Mammary epithelial cell (primary cell): ENCODE results near the gene TOMM6.

ENCODE experiments used
- CTCF ChIP-seq, 2 donors: IDR thresholded peaks in 1 of 2; conservative IDR thresholded peaks in 1 of 2; 2 replicates each; pipeline ENCODE4 v1.5.1; 2011 to 2012; ENCODE audit warnings: inconsistent platforms in 2 of 2, low read length in 2 of 2, mild to moderate bottlenecking in 2 of 2, control low read depth in 1 of 2, low read depth in 1 of 2; ENCODE audit not compliant: insufficient read depth in 1 of 2; ENCODE audit errors: extremely low read depth in 1 of 2
- EZH2 ChIP-seq: IDR thresholded peaks from 2 replicates; pipeline ENCODE4 v1.6.1; 2012; ENCODE audit warnings: low read length, inconsistent platforms, borderline replicate concordance

- TF ChIP-seq CTCF (conservative IDR thresholded peaks at IDR 0.05 in 1 of 2, IDR thresholded peaks at IDR 0.05 in 1 of 2; ENCODE audit: extremely low read depth in 1 of 2, insufficient read depth in 1 of 2, low read depth in 1 of 2, low read length in 2 of 2): no peak
- no peak for TF ChIP-seq EZH2
Measured at GRCh38 chr6:41823178-41823577, 35.7 kb downstream of the TOMM6 start.
